ENCODE data around the gene ANP32A.

Gene ANP32A

GRCh38 chr15:68819495-68820294 is 1.0 kb downstream of the ANP32A start:
- TF ChIP-seq, protein P1, sequence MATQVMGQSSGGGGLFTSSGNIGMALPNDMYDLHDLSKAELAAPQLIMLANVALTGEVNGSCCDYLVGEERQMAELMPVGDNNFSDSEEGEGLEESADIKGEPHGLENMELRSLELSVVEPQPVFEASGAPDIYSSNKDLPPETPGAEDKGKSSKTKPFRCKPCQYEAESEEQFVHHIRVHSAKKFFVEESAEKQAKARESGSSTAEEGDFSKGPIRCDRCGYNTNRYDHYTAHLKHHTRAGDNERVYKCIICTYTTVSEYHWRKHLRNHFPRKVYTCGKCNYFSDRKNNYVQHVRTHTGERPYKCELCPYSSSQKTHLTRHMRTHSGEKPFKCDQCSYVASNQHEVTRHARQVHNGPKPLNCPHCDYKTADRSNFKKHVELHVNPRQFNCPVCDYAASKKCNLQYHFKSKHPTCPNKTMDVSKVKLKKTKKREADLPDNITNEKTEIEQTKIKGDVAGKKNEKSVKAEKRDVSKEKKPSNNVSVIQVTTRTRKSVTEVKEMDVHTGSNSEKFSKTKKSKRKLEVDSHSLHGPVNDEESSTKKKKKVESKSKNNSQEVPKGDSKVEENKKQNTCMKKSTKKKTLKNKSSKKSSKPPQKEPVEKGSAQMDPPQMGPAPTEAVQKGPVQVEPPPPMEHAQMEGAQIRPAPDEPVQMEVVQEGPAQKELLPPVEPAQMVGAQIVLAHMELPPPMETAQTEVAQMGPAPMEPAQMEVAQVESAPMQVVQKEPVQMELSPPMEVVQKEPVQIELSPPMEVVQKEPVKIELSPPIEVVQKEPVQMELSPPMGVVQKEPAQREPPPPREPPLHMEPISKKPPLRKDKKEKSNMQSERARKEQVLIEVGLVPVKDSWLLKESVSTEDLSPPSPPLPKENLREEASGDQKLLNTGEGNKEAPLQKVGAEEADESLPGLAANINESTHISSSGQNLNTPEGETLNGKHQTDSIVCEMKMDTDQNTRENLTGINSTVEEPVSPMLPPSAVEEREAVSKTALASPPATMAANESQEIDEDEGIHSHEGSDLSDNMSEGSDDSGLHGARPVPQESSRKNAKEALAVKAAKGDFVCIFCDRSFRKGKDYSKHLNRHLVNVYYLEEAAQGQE (IDR thresholded peaks at IDR 0.05; ENCODE audit: insufficient read depth in 1 of 2, low read depth in 2 of 2, low read length in 2 of 2), result no peak
- TF ChIP-seq POLR2AphosphoS5 (IDR thresholded peaks at IDR 0.05; ENCODE audit: low read depth, low read length), result peak; percentile 43; the same call in 1 of the 2 replicates
- peak; percentile 41; the same call in 1 of the 2 replicates for TF ChIP-seq TAF1 (IDR thresholded peaks at IDR 0.05; ENCODE audit: borderline replicate concordance, insufficient read depth, low read length)
- no peak for TF ChIP-seq FOXP2 (optimal IDR thresholded peaks at IDR 0.05; ENCODE audit: borderline replicate concordance, extremely low read depth, extremely low read length, insufficient read depth)
- no peak for TF ChIP-seq SIN3A (IDR thresholded peaks at IDR 0.05; ENCODE audit: borderline replicate concordance, insufficient read depth, low read length)

GRCh38 chr15:68818769-68819494 is 1.8 kb downstream of the ANP32A start:
- TF ChIP-seq POLR2AphosphoS5 (IDR thresholded peaks at IDR 0.05; ENCODE audit: low read depth, low read length), result no peak; the same call in 1 of the 2 replicates
- TF ChIP-seq SIN3A (IDR thresholded peaks at IDR 0.05; ENCODE audit: borderline replicate concordance, insufficient read depth, low read length), result 0 out of 2 replicates have a peak, but pooled peaks have one; percentile 3
- no peak for TF ChIP-seq FOXP2 (optimal IDR thresholded peaks at IDR 0.05; ENCODE audit: borderline replicate concordance, extremely low read depth, extremely low read length, insufficient read depth)

DNA sequence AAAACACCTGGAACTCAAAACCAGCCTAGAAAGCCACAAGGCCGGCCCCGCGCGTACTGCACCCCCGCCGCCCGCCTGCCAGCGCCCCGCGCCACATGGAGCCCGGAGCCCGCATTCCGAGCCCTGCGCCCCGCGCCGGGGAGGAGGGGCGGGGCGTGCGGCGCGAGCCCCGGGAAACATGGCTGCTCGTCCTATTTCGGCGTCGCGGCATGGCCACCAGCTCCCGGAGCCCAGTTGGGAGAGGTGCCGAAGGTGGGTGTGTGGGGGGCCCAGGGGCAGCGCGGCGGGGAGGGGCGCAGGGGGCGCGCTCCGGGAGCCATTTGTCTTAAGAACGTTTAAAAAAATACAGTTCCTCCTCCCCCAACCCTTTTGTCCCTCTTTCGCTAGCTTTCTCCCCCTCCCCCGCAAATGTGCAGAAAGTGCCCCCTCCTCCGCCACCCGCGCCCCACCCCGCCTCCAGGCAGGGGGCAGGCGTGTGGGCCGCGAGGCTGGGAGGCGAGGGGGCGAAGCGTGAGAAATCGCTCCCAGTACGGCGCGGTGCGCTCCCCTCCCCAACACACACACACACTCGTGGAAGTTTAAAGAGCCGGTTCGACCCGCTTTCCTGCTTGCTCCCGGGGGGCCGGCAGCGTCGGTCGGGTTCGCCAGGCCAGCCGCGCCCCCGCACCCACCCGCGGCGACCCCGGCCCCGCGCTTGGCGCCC is 2.5 kb downstream of the ANP32A start:
- TF ChIP-seq TAF1 (IDR thresholded peaks at IDR 0.05; ENCODE audit: borderline replicate concordance, insufficient read depth, low read length) (peak; percentile 69; the same call in 1 of the 2 replicates), FOXP2 (optimal IDR thresholded peaks at IDR 0.05; ENCODE audit: borderline replicate concordance, extremely low read depth, extremely low read length, insufficient read depth) (no peak), SIN3A (IDR thresholded peaks at IDR 0.05; ENCODE audit: borderline replicate concordance, insufficient read depth, low read length) (0 out of 2 replicates have a peak, but pooled peaks have one; percentile 7), POLR2AphosphoS5 (IDR thresholded peaks at IDR 0.05; ENCODE audit: low read depth, low read length) (peak; percentile 54; the same call in 1 of the 2 replicates)
- TF ChIP-seq, protein P1 (IDR thresholded peaks at IDR 0.05; ENCODE audit: insufficient read depth in 1 of 2, low read depth in 2 of 2, low read length in 2 of 2), result 0 out of 4 replicates have a peak, but pooled peaks of 1 of the 2 experiments have one; percentile 15

GRCh38 chr15:68817304-68818065 is 3.2 kb downstream of the ANP32A start:
- no peak for TF ChIP-seq TAF1 (IDR thresholded peaks at IDR 0.05; ENCODE audit: borderline replicate concordance, insufficient read depth, low read length)
- TF ChIP-seq FOXP2 (optimal IDR thresholded peaks at IDR 0.05; ENCODE audit: borderline replicate concordance, extremely low read depth, extremely low read length, insufficient read depth), result no peak
- TF ChIP-seq, protein P1 (IDR thresholded peaks at IDR 0.05; ENCODE audit: insufficient read depth in 1 of 2, low read depth in 2 of 2, low read length in 2 of 2), result no peak
